ENCODE data around the gene SLC41A3. TPM values are rescaled to one million over a fixed set of nuclear protein-coding genes. Genes with fewer than 3 reads are reported as not detected.
"Not testable (repeated sequence)": the region's sequence is repeated elsewhere in the genome, so short reads cannot be mapped to it uniquely, and the experiment has no call there.

Gene SLC41A3
- total and polyA plus RNA-seq, 2 of the 8 experiments (the other 6 are each of a cell fraction or from before 2014, with no cell fraction given), result 30.2 to 56.4 TPM

DNA sequence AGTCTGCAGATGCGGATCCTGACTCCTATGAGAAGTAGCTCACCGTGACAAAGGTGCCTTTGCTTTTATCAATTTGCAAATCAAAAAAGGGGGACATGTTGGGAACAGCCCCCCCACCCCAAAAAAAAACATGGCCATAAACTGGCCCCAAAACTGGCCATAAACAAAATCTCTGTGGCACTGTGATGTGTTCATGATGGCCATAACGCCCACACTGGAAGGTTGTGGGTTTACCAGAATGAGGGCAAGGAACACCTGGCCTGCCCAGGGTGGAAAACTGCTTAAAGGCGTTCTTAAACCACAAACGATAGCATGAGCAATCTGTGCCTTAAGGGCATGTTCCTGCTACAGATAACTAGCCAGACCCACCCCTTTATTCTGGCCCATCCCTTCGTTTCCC, 12.3 kb upstream of the SLC41A3 start:
- H3K4me3 ChIP-seq (ENCODE audit: extremely low read depth in 1 of 4, insufficient read depth in 2 of 4, low read depth in 3 of 4, low read length in 4 of 4); H2BK120ac ChIP-seq (replicated peaks; ENCODE audit: low read depth, low read length); POLR2A ChIA-PET (ENCODE audit: partially characterized antibody); H4K91ac ChIP-seq (replicated peaks; ENCODE audit: insufficient read length, low read length); H3K79me1 ChIP-seq (ENCODE audit: low read depth, low read length); H3K79me2 ChIP-seq (ENCODE audit: control insufficient read depth in 1 of 2, insufficient read depth in 2 of 2, low read length in 2 of 2); H2AK5ac ChIP-seq (ENCODE audit: low read depth, low read length); FAIRE-seq; H3K14ac ChIP-seq (ENCODE audit: insufficient read length); H4K5ac ChIP-seq (ENCODE audit: insufficient read length, low read depth, low read length); H3K56ac ChIP-seq (replicated peaks; ENCODE audit: insufficient read length, low read depth, low read length); H3K4me1 ChIP-seq (replicated peaks in 1 of 4; ENCODE audit: control insufficient read depth in 3 of 4, insufficient read depth in 4 of 4, low read length in 3 of 4); H3K23me2 ChIP-seq (ENCODE audit: low read depth, low read length); H3K23ac ChIP-seq (ENCODE audit: insufficient read length); DNase-seq (ENCODE audit: low read depth in 1 of 2, low spot score in 2 of 2); H3K9ac ChIP-seq (replicated peaks in 1 of 4; ENCODE audit: extremely low read depth in 1 of 4, low read depth in 3 of 4, low read length in 3 of 4); H3K27me3 ChIP-seq (replicated peaks in 1 of 4; ENCODE audit: control insufficient read depth in 3 of 4, extremely low read depth in 1 of 4, insufficient read depth in 3 of 4, low read length in 3 of 4); H3K4ac ChIP-seq (replicated peaks; ENCODE audit: insufficient read length, low read depth, low read length); H3K18ac ChIP-seq (ENCODE audit: extremely low read depth, low read length); H3K27ac ChIP-seq (ENCODE audit: low read depth, low read length); H2BK5ac ChIP-seq (ENCODE audit: low read depth, low read length); H4K8ac ChIP-seq (ENCODE audit: extremely low read depth, insufficient read depth, low read length); H3K4me2 ChIP-seq (ENCODE audit: insufficient read depth in 1 of 2, low read depth in 2 of 2, low read length in 2 of 2); H2AFZ ChIP-seq (ENCODE audit: low read length); H2BK15ac ChIP-seq (ENCODE audit: low read length); H4K20me1 ChIP-seq (replicated peaks in 1 of 2; ENCODE audit: control insufficient read depth in 1 of 2, insufficient read depth in 2 of 2, low read length in 2 of 2); H3K36me3 ChIP-seq (ENCODE audit: control insufficient read depth in 2 of 4, insufficient read depth in 4 of 4, low read length in 3 of 4); H2BK20ac ChIP-seq (ENCODE audit: low read length); H2BK12ac ChIP-seq (ENCODE audit: low read depth, low read length): not testable (repeated sequence)
- 75% methylated on average over 6 of the region's 6 CpGs; no CpG with 5 or more reads in 1 of the 2 experiments for WGBS, 2 experiments (ENCODE audit: extremely low coverage in 1 of 2, insufficient coverage in 1 of 2, insufficient read length in 1 of 2, insufficient replicate concordance in 2 of 2, low coverage in 1 of 2, low lambda C conversion rate in 2 of 2, missing lambda C conversion rate in 1 of 2)
- peaks cover 27% of the 10 kb centered on the region in 2 experiments for H3K9me3 ChIP-seq (ENCODE audit: insufficient read depth in 2 of 2, low read depth in 1 of 2, low read length in 1 of 2)
- CTCF ChIA-PET (ENCODE audit: partially characterized antibody), result interaction anchor here (2.5 kb wide), 1 partner anchor 7 kb away, joined by 10 read pairs; no protein-coding TSS in a partner anchor

DNA sequence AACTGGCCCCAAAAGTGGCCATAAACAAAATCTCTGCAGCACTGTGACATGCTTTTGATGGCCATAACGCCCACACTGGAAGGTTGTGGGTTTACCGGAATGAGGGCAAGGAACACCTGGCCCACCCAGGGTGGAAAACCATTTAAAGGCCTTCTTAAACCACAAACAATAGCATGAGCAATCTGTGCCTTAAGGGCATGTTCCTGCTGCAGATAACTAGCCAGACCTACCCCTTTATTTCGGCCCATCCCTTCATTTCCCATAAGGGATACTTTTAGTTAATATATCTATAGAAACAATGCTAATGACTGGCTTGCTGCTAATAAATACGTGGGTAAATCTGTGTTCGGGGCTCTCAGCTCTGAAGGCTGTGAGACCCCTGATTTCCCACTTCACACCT, 8.2 kb upstream of the SLC41A3 start:
- H3K27ac ChIP-seq (ENCODE audit: low read depth, low read length); H2BK120ac ChIP-seq (replicated peaks; ENCODE audit: low read depth, low read length); H4K5ac ChIP-seq (ENCODE audit: insufficient read length, low read depth, low read length); H3K23me2 ChIP-seq (ENCODE audit: low read depth, low read length); H4K8ac ChIP-seq (ENCODE audit: extremely low read depth, insufficient read depth, low read length); H2AFZ ChIP-seq (ENCODE audit: low read length); H2BK15ac ChIP-seq (ENCODE audit: low read length); H3K14ac ChIP-seq (ENCODE audit: insufficient read length); H3K23ac ChIP-seq (ENCODE audit: insufficient read length); POLR2A ChIA-PET (ENCODE audit: partially characterized antibody); H3K27me3 ChIP-seq (replicated peaks in 1 of 4; ENCODE audit: control insufficient read depth in 3 of 4, extremely low read depth in 1 of 4, insufficient read depth in 3 of 4, low read length in 3 of 4); FAIRE-seq; H3K36me3 ChIP-seq (ENCODE audit: control insufficient read depth in 2 of 4, insufficient read depth in 4 of 4, low read length in 3 of 4); H2BK20ac ChIP-seq (ENCODE audit: low read length); H3K56ac ChIP-seq (replicated peaks; ENCODE audit: insufficient read length, low read depth, low read length); H2AK5ac ChIP-seq (ENCODE audit: low read depth, low read length); H4K91ac ChIP-seq (replicated peaks; ENCODE audit: insufficient read length, low read length); H3K79me1 ChIP-seq (ENCODE audit: low read depth, low read length); H3K4ac ChIP-seq (replicated peaks; ENCODE audit: insufficient read length, low read depth, low read length); H4K20me1 ChIP-seq (replicated peaks in 1 of 2; ENCODE audit: control insufficient read depth in 1 of 2, insufficient read depth in 2 of 2, low read length in 2 of 2); H3K4me3 ChIP-seq (ENCODE audit: extremely low read depth in 1 of 4, insufficient read depth in 2 of 4, low read depth in 3 of 4, low read length in 4 of 4); H2BK12ac ChIP-seq (ENCODE audit: low read depth, low read length); H3K4me2 ChIP-seq (ENCODE audit: insufficient read depth in 1 of 2, low read depth in 2 of 2, low read length in 2 of 2); H2BK5ac ChIP-seq (ENCODE audit: low read depth, low read length); H3K9ac ChIP-seq (replicated peaks in 1 of 4; ENCODE audit: extremely low read depth in 1 of 4, low read depth in 3 of 4, low read length in 3 of 4); H3K79me2 ChIP-seq (ENCODE audit: control insufficient read depth in 1 of 2, insufficient read depth in 2 of 2, low read length in 2 of 2); H3K4me1 ChIP-seq (replicated peaks in 1 of 4; ENCODE audit: control insufficient read depth in 3 of 4, insufficient read depth in 4 of 4, low read length in 3 of 4); H3K18ac ChIP-seq (ENCODE audit: extremely low read depth, low read length); DNase-seq (ENCODE audit: low read depth in 1 of 2, low spot score in 2 of 2): not testable (repeated sequence)
- WGBS, 2 experiments (ENCODE audit: extremely low coverage in 1 of 2, insufficient coverage in 1 of 2, insufficient read length in 1 of 2, insufficient replicate concordance in 2 of 2, low coverage in 1 of 2, low lambda C conversion rate in 2 of 2, missing lambda C conversion rate in 1 of 2), result 89% methylated on average over 5 of the region's 5 CpGs; no CpG with 5 or more reads in 1 of the 2 experiments
- CTCF ChIA-PET (ENCODE audit: partially characterized antibody), result interaction anchor here (0.9 to 2.1 kb wide), 3 partner anchors 11 to 41 kb away, joined by 3 to 10 read pairs (median 6); no protein-coding TSS in a partner anchor
- peaks cover 38 to 49% of the 10 kb centered on the region in 2 experiments for H3K9me3 ChIP-seq (ENCODE audit: insufficient read depth in 2 of 2, low read depth in 1 of 2, low read length in 1 of 2)
